Fibroblast of skin of back (primary cell): ENCODE measurements around the gene FOXL2. TPM values are rescaled to one million over a fixed set of nuclear protein-coding genes. Genes with fewer than 3 reads are reported as not detected.

Experiments
- DNase-seq: peaks from one replicate; pipeline ENCODE4 v3.0.0-alpha.2; 2013
- polyA plus RNA-seq, 2 experiments: library from polyadenylated mRNA; unstranded; fragments of 120-200 nt; gene quantifications; one replicate each; pipeline ENCODE4 v1.2.1, GENCODE V29; 2013; ENCODE audit not compliant: insufficient read length in 2 of 2

The FOXL2 gene
- polyA plus RNA-seq (2013, experiment 1 of 2; ENCODE audit: insufficient read length) = 3.3 TPM
- 2.6 TPM for polyA plus RNA-seq (2013, experiment 2 of 2; ENCODE audit: insufficient read length)

- peak; percentile 83 for DNase-seq
Measured at GRCh38 chr3:138946663-138947494, at the start of gene FOXL2, which contains the start of gene FOXL2NB. Gene FOXL2 (minus strand): TSS chr3:138947137. CDS start chr3:138946722, 415 bp downstream. Gene FOXL2NB (plus strand): TSS chr3:138947217. CDS start chr3:138947365, 148 bp downstream.

GRCh38 chr3:138995706-138996105, 48.8 kb upstream of the FOXL2 start:
- DNase-seq = no peak

DNA sequence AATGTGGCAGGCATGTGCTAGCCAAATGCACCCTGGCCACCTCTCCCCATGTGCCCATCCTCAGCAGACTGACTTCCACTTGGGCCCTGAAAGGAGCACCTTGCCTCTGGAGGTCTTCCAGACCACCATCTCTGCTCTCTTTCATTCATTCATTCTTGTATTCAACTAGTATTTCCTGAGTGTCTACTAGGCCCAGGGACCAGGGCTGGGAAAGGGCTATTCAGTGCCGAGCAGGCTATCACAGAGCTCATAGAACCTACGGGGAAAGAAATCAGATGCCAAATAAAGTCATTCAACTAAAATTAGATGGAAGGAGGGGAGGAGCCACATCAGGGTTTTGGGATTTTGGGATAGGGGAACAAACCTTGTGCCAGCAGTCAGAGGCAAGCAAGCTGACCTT, 40.2 kb upstream of the FOXL2 start:
- DNase-seq = no peak

GRCh38 chr3:138985932-138986331, 39.0 kb upstream of the FOXL2 start:
- DNase-seq = no peak

DNA sequence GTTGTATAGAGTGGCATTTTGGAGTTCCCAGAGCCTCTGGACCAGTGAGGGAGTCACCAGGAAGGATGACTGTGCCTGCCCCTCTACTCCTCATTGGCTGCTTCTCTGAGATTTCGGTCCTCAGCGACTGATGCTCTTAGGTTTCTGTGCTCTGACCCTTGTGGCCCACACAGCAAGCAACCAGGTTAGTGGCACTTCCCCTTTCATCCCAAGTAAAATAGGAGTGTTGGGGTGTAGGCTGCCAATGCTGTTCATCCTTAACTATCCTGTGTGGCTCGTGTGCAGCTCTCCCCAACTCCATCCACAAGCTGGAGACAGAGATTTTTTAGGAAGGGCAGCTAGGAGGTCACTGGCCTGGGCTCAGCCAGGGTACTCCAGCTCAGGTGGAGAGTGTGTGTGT, 37.9 kb upstream of the FOXL2 start:
- no peak for DNase-seq

- DNase-seq = no peak
Measured at GRCh38 chr3:138976047-138976446, 29.1 kb upstream of the FOXL2 start.

GRCh38 chr3:138975351-138975750, 28.4 kb upstream of the FOXL2 start:
- no peak for DNase-seq

- peak; percentile 35 for DNase-seq
Measured at GRCh38 chr3:138974462-138974861, 27.5 kb upstream of the FOXL2 start.

- DNase-seq = no peak
Measured at GRCh38 chr3:138972941-138973340, 26.0 kb upstream of the FOXL2 start.

- no peak for DNase-seq
Measured at GRCh38 chr3:138971766-138972320, 24.9 kb upstream of the FOXL2 start.

- no peak for DNase-seq
Measured at GRCh38 chr3:138964923-138965322, 18.0 kb upstream of the FOXL2 start.

DNA sequence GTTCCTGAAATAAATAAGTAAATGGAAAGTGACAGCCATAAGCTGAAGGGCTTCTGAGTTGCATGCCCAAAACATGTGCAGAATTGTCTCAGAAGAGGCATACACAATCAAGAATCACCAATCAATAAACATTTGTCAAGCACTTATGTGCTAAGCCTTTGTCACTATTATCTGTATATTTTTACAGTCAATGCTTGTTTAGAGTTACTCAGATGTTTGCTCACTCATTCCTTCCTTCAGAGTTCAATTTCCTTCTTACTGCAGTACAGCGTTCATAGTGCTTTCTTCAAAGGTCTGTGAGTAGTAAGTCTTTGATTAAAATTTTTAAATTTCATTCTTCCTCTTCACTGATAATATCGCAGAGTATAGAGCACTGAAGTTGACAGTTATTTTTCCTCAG, 17.3 kb upstream of the FOXL2 start:
- no peak for DNase-seq

DNA sequence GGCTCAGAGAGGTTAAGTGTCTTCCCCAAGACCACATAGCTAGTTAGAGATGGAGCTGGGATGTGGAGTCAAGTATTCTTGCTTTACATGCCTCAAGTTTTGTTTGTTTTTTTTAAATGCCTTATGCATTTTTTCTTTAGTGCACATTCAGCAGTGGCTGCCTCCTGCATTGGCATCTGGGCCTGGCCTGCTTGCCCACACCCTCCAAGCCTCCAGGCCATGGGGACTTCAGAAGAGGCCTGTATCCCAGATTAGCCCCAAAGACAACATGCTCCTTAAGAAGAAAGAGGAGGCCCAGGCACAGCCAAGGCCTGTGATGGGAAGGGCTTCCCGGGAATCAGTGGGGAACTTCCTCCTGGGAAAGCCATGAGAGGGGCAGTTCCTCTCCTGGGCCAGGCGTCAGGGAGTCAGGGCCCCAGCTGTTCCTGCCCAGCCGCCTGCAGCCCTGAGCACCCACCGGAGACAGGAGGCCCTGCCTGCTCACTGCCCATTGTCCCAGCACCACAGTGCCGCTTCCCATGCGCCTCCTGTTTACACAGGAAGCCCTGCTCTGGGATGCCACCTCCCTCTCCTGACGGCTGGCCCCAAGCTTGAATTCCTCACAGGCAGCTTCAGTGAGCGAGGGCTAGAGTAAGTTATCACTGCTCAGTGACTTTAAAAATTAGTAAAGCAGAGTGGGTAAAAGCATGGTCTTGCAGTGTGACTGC, 16.1 kb upstream of the FOXL2 start:
- DNase-seq = no peak

- no peak for DNase-seq
Measured at GRCh38 chr3:138960417-138960852, 13.5 kb upstream of the FOXL2 start.

GRCh38 chr3:138950701-138951100, 3.8 kb upstream of the FOXL2 start:
- no peak for DNase-seq

DNA sequence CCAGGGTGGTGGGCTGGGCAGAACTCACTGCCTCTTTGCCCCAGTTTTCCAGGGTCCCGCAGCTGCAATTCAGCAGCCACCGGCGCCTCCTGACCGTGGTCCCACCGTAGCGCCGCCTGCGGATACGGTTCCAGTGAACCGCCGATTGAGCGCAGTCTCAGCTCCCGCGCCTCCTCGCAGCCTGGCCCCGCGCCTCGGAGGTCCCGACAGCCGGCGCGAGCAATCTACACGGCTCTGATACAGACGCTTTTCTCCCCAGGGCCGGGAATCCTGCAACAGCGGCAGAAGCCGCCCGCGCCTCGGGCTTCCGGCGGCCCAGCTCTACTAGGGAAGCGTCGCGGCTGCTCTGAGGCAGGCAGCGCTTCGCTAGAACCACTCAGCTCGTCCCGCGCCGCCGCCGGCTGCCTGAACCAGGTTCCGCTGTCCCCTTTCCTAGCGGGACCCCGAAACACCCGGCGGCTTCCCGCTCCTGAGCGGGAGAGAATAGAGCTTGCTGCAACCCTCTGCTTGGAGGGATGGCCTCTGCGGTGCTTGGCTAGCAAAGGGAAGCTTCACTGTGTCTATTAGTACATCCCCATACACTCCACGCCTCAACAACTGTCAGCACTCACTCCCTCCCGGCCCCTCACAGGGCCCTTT, 3.2 kb upstream of the FOXL2 start:
- peak; percentile 45 for DNase-seq

DNA sequence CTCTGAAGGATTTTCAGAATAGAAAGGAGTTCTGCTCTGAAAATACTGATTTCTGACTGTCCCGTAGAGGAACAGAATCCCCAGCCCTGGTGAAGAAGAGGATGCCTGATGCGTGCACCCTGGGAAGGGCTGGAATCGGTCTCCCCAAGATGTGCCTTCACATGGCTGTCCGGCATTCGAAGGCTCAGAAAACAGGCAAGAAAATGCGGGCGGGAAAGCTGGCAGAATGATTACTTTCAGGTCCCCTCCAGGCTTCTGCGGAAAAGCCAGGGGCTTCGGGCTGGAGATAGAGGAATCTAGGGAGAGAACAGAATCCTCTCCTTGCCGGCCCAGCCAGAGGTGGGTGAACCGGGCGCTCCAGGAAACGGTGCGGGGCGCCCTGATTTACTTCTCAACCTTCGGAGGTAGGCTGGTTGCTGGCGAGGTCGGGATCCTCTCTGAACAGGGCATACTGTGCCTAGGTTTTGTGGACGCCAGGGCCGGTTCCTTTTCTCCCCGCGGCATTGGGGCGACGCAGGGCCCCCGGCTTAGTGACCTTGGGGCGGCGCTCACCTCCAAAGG, 2.6 kb upstream of the FOXL2 start:
- no peak for DNase-seq

- no peak for DNase-seq
Measured at GRCh38 chr3:138949002-138949418, 2.1 kb upstream of the FOXL2 start.

GRCh38 chr3:138948371-138949001, 1.5 kb upstream of the FOXL2 start:
- DNase-seq = no peak

- DNase-seq = peak; percentile 29
Measured at GRCh38 chr3:138947495-138948121, 671 bp upstream of the FOXL2 start.
